GM23338 (cell line): ENCODE results near the gene C8A.

Experiments
- CREB1 ChIP-seq: fragments of 250-450 bp; sonication (Bioruptor Pico); IDR thresholded peaks from 2 replicates; pipeline ENCODE4 v1.5.0; 2020; ENCODE audit warnings: low read depth, mild to moderate bottlenecking, moderate library complexity
- CTCF ChIP-seq, 2 experiments: fragments of 200-600 bp in 1 of 2; sonication (generic) in 1 of 2; conservative IDR thresholded peaks; 2 replicates each; pipeline versions ENCODE4 v1.5.1 to v1.6.1; 2016 to 2017; ENCODE audit warnings: antibody characterized with exemption in 2 of 2, low read depth in 2 of 2, mild to moderate bottlenecking in 2 of 2, moderate library complexity in 1 of 2
- ETS1 ChIP-seq: IDR thresholded peaks from 2 replicates; pipeline ENCODE4 v1.6.1; 2016; ENCODE audit warnings: antibody characterized with exemption
- EZH2 ChIP-seq: fragments of 200-600 bp; sonication (generic); IDR thresholded peaks from one replicate; pipeline ENCODE4 v1.8.0; 2017; ENCODE audit warnings: antibody characterized with exemption, mild to moderate bottlenecking, low read depth; ENCODE audit not compliant: unreplicated experiment
- EZH2phosphoT487 ChIP-seq: fragments of 200-600 bp; sonication (generic); IDR thresholded peaks from one replicate; pipeline ENCODE4 v1.8.1; 2018; ENCODE audit warnings: antibody characterized with exemption; ENCODE audit not compliant: unreplicated experiment
- JUNB ChIP-seq: IDR thresholded peaks from one replicate; pipeline ENCODE4 v1.6.1; 2016; ENCODE audit warnings: antibody characterized with exemption; ENCODE audit not compliant: unreplicated experiment
- NANOG ChIP-seq: IDR thresholded peaks from 2 replicates; pipeline ENCODE4 v1.6.1; 2016; ENCODE audit warnings: antibody characterized with exemption, borderline replicate concordance
- POLR2AphosphoS5 ChIP-seq: IDR thresholded peaks from 2 replicates; pipeline ENCODE4 v1.6.1; 2016; ENCODE audit warnings: antibody characterized with exemption, low read depth
- REST ChIP-seq: IDR thresholded peaks from one replicate; pipeline ENCODE4 v1.6.1; 2018; ENCODE audit warnings: antibody characterized with exemption; ENCODE audit not compliant: unreplicated experiment
- STAT1 ChIP-seq: IDR thresholded peaks from one replicate; pipeline ENCODE4 v1.6.1; 2016; ENCODE audit warnings: antibody characterized with exemption; ENCODE audit not compliant: unreplicated experiment
- ZNF114 ChIP-seq: fragments of 250-450 bp; sonication (Bioruptor Pico); IDR thresholded peaks from 2 replicates; pipeline ENCODE4 v1.5.0; 2020; ENCODE audit warnings: mild to moderate bottlenecking, moderate library complexity
- ZNF331 ChIP-seq: fragments of 250-450 bp; sonication (Bioruptor Pico); IDR thresholded peaks from 2 replicates; pipeline ENCODE4 v1.5.0; 2020; ENCODE audit warnings: low read depth, mild to moderate bottlenecking, moderate library complexity
- ZNF462 ChIP-seq: fragments of 250-450 bp; sonication (Bioruptor Pico); IDR thresholded peaks from 2 replicates; pipeline ENCODE4 v1.5.0; 2020; ENCODE audit warnings: mild to moderate bottlenecking, moderate library complexity

DNA sequence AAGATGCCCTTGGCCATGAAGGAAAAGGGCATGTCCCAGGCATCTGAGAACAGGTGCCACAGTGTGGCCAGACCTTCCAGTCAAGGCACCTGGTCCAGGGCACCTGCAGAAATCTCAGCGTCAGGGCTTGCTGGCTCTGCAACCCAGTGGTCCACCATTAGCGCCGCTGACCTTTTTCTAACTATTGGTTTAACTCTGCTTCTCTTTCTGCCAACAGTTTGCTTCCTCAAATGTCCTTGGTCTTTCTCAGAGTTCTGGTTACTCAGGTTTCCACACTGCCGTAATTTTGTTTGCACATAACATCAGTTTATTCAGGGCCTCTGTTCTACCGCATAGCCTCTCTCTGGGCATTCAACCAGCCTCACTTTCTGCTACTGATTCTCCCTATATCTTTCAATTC is 18.9 kb upstream of the C8A start:
- TF ChIP-seq CTCF (conservative IDR thresholded peaks at IDR 0.05; ENCODE audit: low read depth in 2 of 2) = no peak
- no peak for TF ChIP-seq EZH2
- no peak for TF ChIP-seq EZH2phosphoT487
- TF ChIP-seq POLR2AphosphoS5 = no peak
- TF ChIP-seq CREB1 = no peak
- no peak for TF ChIP-seq NANOG
- TF ChIP-seq ZNF462 (CRISPR knock-in tag) = no peak
- no peak for TF ChIP-seq STAT1
- TF ChIP-seq REST = no peak
- TF ChIP-seq ETS1 = no peak
- no peak for TF ChIP-seq ZNF114
- no peak for TF ChIP-seq JUNB
- TF ChIP-seq ZNF331 (CRISPR knock-in tag) = no peak
